ENCODE results near the gene JAM3.

Gene JAM3

GRCh38 chr11:134118006-134118405 is 49.1 kb downstream of the JAM3 start:
- TF ChIP-seq CTCF (IDR thresholded peaks at IDR 0.05; ENCODE audit: low read depth, low read length), result no peak
- H3K4me3 ChIP-seq (ENCODE audit: low read depth, low read length), result no peak overlapping the region
- no peak for DNase-seq (ENCODE audit: low read depth, low spot score)
- in situ Hi-C loops (cut with HindIII; ENCODE audit: low sequenced_read_pairs), result no loop called here

- H3K4me3 ChIP-seq (ENCODE audit: low read depth, low read length), result no peak overlapping the region
- DNase-seq (ENCODE audit: low read depth, low spot score), result peak; percentile 85
- TF ChIP-seq CTCF (IDR thresholded peaks at IDR 0.05; ENCODE audit: low read depth, low read length), result no peak
- in situ Hi-C loops (cut with HindIII; ENCODE audit: low sequenced_read_pairs), result no loop called here
Measured at GRCh38 chr11:134119094-134119493, 50.2 kb downstream of the JAM3 start.

GRCh38 chr11:134120143-134120850 is 51.4 kb downstream of the JAM3 start:
- peak overlapping the region; percentile 1 for H3K4me3 ChIP-seq (ENCODE audit: low read depth, low read length)
- in situ Hi-C loops (cut with HindIII; ENCODE audit: low sequenced_read_pairs), result no loop called here
- DNase-seq (ENCODE audit: low read depth, low spot score), result peak; percentile 94
- no peak for TF ChIP-seq CTCF (IDR thresholded peaks at IDR 0.05; ENCODE audit: low read depth, low read length)

GRCh38 chr11:134120921-134121526 is 52.2 kb downstream of the JAM3 start:
- H3K4me3 ChIP-seq (ENCODE audit: low read depth, low read length), result no peak overlapping the region
- in situ Hi-C loops (cut with HindIII; ENCODE audit: low sequenced_read_pairs), result no loop called here
- no peak for DNase-seq (ENCODE audit: low read depth, low spot score)
- TF ChIP-seq CTCF (IDR thresholded peaks at IDR 0.05; ENCODE audit: low read depth, low read length), result no peak

- TF ChIP-seq CTCF (IDR thresholded peaks at IDR 0.05; ENCODE audit: low read depth, low read length), result no peak
- peak; percentile 35 for DNase-seq (ENCODE audit: low read depth, low spot score)
- H3K4me3 ChIP-seq (ENCODE audit: low read depth, low read length), result peak overlapping the region; percentile 38
- in situ Hi-C loops (cut with HindIII; ENCODE audit: low sequenced_read_pairs), result no loop called here
Measured at GRCh38 chr11:134124660-134125451, 56.0 kb downstream of the JAM3 start.

GRCh38 chr11:134125507-134125906 is 56.6 kb downstream of the JAM3 start:
- no peak overlapping the region for H3K4me3 ChIP-seq (ENCODE audit: low read depth, low read length)
- DNase-seq (ENCODE audit: low read depth, low spot score), result peak; percentile 19
- no peak for TF ChIP-seq CTCF (IDR thresholded peaks at IDR 0.05; ENCODE audit: low read depth, low read length)
- in situ Hi-C loops (cut with HindIII; ENCODE audit: low sequenced_read_pairs), result no loop called here

All from astrocyte of the spinal cord (primary cell).